Superior temporal gyrus (tissue), 1 donor: ENCODE measurements around the gene PLAAT1.

Source experiments
- DNase-seq: peaks from one replicate; pipeline ENCODE4 v3.0.0-alpha.2; 2016; ENCODE audit errors: extremely low spot score

PLAAT1 gene

DNA sequence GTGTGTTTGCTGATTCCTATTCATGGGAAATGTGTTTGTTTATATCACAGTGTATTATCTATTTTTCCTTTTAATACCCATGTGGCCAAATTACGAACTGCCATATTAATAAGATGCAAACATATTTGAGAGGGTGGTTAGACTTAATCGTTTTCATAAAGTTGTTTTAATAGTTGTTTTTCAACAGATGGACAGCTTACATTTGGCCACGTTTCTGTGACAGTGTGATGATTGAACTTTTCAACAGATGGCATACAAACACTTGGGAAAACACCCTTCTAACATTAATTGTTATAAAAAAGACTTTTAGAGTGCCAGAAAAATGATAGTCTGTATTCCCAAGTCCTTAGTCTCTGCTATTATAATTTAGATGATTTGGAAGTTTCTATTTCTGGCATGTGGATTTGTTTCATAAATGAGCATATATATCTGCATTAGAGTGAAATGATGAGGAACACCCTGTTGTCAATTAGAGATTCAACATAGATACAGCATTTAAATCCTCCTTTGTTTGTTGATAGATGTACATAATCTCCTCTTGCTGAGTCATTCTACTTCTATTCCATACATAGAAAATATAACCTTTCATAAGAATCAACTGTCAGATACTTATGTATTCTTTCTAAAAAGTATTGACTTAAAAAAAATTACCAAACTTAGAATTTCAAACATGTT, 13.1 kb downstream of the PLAAT1 start:
- no peak for DNase-seq

DNA sequence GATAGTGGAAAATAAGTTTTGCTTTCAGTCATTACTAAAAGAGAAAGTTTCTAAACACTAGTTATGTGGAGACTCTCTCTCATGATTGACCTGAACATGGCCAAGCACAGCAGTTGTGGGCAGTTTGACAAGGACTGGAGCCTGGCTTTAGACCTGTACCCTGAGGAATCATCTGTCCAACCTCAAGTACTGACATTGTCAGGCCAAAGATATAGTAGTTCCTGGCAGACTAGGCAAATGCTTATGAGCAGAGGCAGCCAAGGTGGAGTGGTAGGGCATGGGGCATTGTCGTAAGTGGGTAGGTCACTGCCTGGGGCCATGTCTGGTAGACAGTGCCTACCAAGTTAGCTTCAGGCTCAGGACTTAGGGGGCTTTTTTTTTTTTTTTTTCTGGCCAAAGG, 20.9 kb downstream of the PLAAT1 start:
- DNase-seq, result no peak

DNA sequence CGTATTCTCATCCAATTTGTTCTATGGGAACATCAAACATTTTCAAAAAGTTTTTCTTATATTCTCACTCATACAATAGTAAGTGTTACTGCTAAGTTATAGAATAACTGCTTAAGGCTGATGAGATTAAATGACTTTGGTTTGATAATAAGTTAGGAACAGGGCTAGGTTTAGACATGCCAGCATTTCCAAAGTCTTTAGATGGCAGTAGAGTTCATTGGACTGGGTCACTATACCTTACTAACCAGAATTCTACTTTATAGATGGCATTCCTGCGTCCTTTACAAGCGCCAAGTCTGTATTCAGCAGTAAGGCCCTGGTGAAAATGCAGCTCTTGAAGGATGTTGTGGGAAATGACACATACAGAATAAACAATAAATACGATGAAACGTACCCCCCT, 21.7 kb downstream of the PLAAT1 start:
- no peak for DNase-seq

DNA sequence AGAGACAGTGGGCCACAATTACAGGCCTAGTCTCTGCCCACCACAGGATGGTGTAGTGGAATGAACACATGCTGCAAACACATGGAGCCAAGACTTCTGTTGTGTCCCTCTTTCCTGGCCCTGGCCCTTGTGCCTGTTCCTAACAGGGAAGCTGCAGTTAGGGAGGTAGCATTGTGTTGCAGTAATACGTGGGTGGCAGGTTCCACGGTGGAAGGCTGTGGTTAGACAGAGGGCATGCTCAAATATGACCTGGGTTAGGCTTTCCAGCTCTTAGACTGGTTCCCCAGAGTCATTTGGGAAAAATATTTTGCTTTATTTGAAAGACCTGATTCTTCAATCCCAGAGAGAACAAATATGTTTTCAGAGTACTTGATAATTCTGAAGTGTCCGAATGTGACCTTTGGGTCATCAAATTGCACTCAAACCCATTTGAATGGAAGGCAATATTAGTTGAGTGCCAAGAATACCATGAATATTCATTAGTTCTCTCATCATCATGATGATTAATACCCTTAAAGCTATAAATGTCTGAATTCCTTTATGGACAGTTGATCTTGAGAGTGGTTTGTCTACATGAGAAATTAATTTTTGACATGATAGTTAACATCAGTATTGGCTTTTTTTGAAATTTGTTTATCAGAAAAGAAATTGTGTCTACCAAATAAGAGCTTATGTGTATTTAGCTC, 28.5 kb downstream of the PLAAT1 start:
- DNase-seq, result no peak

DNA sequence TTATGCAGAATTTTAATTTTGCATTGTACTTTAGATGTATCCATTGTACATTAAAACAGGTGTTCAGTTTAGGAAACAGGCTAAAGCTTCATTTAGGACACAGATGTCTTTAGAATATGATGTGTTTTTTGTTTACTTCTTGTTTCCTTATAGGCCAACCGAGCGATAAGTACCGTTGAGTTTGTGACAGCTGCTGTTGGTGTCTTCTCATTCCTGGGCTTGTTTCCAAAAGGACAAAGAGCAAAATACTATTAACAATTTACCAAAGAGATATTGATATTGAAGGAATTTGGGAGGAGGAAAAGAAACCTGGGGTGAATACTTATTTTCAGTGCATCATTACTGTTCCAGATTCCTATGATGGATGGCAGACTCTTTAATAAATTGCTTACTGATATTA, 29.4 kb downstream of the PLAAT1 start:
- DNase-seq, result no peak

DNA sequence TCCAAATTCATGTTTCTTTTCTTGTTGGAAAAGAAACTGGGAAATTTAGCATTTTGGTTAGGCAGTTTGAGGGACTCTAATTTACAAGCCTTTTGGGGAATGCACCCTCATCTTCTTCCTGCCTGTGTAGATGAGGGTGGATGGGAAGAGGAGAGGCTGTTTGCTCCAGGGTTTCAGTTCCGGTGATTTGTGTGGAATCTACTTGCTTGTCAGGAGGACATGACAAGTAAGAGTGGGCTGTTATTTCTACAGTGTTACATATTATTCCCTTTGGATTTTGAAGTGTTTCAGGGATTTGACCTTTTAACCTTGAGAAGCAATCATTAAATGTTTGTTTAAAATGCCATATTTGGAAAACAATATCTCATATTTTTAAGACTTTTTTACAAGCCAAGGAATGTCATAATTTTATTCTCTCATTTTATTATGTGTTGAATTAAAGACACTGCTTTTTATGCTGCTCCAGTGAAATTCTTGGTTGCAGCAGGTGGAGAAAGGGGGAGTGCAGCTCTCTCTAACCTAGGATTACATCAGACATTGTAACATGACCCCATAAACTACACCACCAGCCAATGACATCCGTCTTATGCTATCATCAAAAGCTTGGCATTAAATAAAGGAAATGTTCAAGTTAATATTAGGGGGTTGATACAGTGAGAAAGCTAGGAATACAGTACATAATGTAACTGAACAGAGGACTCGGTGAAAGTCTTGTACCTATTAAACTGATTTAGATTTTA, 30.2 kb downstream of the PLAAT1 start:
- DNase-seq, result no peak

DNA sequence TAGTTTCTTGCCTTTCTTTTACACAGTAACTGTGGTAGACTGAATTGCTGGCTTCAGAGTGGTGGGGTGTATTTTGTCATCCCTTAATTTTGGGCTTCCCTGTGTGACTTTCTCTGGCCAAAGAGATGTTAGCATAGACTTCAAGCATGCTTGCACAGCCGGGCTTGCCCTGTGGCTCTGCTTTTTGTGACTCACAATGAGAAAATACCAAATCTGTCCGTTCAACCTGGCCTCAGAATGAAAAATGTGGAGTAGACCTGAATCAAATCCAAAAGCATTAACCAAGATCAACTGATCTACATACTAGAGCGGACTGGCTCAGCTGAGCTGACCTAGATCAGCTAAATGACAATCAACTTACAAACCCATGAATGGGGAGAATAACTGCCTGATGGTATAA, 51.4 kb downstream of the PLAAT1 start:
- no peak for DNase-seq

DNA sequence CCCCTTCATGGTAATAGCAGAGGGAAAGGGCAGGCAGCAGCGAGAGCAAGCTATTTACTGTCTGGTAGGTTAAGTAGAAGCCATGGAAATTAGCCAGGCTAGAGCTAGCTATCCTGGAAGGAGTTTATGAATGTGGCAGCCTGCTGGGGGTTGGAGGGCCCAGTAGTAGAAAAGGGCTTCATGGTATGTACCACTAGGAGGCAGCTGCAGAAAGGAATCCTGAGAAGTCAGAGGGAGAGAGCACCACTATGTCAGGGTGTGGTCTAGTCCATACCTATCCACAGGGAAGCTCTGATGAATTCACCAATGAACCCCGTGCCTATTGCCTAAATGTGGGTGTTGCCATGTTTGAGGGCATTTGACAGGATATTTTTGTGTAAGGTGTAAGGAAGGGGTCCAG, 55.0 kb downstream of the PLAAT1 start:
- no peak for DNase-seq

DNA sequence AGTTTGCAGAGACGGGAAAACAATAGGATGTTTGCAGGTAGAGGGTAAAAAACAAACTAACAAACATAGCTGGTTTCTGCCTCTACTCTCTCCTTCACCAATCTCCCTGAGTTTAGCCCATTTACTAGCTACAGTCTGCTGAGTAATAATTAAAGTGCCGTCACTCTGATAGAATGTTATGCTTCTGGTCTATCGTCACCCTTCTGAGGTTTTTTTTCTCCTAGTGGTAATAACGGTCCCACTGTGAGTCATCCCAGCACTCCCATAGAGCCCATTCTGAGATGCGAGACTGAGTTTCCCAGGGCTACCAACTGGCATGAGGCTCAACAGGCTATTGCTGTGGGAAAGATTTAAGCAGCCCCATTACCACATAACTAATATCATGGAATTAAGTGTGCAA, 56.4 kb downstream of the PLAAT1 start:
- DNase-seq, result no peak

DNA sequence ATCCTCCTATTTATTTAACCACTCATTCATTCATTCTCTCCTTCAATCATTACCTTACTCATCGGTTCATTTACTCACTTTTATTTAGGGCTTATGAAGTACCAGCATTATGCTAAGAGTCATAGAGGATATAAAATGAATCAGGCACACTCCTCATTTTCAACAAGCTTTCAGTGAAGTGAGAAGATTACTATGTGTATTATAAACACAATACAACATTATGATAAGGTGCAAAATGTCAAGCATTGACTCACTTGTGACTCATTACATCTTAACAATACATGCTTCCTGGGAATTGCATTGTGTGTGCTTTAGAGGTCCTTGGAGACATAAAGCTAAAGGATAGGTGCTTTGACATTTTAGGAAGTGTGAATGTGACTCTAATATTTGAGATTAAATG, 60.4 kb downstream of the PLAAT1 start:
- no peak for DNase-seq

DNA sequence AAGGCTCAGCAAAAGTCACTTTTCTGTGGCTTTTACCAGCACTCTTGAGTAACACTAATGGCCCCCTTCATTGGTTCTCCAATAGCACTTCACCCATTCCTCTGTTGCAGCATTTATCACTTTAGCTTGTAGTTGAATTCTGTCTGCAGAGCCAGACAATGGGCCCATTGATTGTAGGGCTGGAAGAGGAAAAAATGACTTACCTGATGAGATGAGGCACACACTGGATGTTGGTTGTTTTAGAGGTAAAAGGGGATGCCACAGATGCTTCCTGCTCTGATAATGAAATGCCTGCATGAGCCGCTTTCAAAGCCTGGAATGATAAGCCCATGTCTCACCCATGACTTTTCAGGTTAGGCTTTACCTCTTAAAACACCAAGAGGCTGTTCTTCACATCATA, 64.3 kb downstream of the PLAAT1 start:
- DNase-seq, result no peak

DNA sequence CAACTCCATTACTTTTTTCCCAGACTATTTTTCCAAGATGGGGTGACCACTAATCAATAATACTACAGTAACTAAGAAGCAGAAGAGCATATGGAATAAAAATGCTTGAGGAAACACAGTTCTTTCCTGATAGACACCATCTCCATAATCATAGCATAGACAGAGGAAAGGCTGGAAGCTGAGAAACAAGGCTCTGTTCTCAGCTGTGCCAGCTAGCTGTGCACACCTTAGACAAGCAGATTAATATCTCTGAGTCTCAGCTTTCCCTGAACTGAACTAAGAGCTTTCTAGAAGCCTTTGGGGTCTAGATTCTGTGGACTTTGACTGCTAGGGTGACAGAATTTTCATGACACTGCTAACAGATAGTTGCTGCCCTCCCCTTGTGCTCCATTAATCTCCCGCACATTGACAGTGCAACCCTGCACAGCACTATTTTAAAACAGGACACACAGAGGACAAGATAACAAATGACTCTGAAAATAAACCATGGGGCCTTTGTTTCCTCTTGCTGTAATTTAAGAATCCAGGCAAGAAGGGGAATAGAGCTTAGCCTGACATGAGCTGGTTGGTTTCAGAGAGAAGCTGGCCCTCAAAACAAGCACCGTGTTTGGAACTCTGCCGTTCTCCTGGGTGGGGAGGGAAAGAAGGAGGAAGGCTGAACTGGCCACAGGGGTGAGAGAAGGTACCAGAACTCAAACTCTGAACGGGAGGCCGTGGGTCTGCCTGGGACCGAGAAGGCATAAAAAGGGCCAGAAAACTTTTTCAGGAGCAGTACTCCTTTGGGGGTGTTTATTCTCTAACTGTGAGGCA, 70.1 kb downstream of the PLAAT1 start:
- no peak for DNase-seq

DNA sequence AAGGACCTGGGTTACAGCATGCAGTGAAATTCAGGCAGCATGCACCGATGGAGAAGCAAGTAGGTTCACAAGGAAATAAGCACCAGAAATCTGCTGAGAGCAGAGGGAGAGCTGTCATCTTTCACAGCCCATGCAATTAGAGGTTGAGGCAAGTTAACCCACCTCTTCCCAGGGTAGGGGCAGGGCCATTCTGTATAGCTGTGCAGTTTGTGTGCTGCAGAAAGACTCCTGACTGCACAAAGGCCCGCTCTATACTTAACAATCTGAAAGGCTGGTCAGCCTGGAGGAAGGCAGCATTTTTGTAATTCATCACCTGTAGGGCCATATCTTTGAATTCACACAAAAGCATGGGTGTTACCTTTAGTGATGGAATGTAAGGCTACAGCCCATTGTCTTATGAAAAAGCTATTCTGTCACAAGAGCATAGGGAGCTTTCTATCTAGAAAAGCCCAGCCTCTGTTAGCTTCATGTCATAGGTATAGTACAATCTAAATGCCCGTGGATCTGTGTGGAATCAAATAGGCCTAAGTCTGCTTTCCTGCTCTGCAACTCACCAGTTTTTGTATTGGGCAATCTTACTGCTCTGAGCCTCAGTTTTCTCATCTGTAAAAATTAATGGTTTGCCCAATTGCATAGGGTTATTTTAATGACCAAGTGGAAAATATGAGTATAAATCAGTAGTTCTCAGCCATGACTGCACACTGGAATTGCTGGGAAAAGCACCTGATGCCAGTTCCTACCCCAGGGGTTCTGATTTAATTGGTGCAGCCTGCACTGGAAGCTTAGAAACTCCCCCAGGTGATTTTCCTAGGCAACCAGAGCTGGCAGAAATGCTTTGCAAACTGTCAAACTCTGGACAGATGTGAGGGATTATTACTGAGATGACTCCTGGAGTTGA, 72.3 kb downstream of the PLAAT1 start:
- no peak for DNase-seq

DNA sequence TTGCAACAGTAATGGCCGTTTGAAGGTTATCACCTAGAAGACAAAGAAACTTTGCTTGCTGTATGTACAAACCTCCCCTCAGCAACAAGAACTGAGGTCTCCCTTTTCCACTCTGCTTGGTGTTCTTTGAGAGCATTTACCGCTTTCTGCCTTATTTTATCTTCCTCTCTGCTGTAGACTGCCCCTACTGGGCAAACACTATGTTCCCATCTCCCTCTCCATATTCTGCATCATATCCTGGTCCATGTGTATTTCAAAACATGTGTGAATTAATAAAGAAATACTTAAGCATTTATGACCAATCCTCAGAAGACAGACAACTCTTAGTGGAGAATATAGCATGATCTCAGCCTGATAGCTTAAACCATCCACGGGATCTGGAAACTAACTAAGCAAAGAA, 73.1 kb downstream of the PLAAT1 start:
- no peak for DNase-seq

DNA sequence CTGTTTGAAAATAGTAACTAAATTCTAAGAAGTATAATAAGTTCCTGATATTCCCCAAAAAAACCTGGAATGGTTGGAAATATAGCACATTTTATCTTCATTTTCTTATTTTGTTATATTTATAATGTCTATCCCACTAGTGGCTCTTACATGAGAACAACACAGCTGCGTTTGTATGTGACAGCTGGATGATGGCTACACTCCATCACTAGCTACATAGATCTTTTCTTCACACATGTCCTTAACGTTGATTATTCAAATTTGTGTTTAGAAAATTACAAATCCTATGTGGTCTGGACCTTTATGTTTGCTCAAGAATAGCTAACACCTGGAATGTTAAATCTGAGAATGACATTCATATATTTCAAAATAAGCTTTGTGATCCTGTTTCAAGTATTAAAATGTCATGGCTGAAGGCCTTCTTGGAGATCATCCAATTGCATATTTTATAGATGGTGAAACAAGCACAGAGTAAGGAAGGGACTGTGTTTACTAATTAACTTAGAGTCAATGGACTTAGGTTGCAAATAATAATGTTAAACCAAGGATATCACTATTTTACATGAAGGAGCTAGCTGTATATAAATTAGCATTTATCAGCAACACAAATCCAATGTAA, 76.8 kb downstream of the PLAAT1 start:
- no peak for DNase-seq
